HG02852 (cell line): Measurements from ENCODE around the gene FNBP1.
"Not testable (repeated sequence)": the region's sequence is repeated elsewhere in the genome, so short reads cannot be mapped to it uniquely, and the experiment has no call there.

Experiments used
- ATAC-seq: cut with Tn5 transposase; IDR thresholded peaks from one replicate; pipeline ENCODE4 v1.9.1; 2021; ENCODE audit warnings: mild to moderate bottlenecking, moderate library complexity; ENCODE audit not compliant: unreplicated experiment

The FNBP1 gene

GRCh38 chr9:130022566-130023143 is 20.3 kb downstream of the FNBP1 start:
- no peak for ATAC-seq

DNA sequence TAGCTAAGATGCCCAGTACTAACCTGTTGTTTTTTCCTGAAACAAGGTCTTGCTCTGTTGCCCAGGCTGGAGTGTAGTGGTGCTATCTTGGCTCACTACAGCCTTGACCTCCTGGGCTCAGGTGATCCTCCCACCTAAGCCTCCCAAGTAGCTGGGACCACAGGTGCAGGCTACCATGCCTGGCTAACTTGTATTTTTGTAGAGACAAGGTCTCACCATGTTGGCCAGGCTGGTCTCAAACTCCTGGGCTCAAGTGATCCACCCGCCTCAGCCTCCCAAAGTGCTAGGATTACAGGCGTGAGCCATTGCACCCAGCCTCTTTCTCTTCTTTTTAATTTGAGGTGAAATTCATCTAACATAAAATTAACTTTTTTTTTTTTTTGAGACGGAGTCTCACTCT is 21.1 kb downstream of the FNBP1 start:
- not testable (repeated sequence) for ATAC-seq

DNA sequence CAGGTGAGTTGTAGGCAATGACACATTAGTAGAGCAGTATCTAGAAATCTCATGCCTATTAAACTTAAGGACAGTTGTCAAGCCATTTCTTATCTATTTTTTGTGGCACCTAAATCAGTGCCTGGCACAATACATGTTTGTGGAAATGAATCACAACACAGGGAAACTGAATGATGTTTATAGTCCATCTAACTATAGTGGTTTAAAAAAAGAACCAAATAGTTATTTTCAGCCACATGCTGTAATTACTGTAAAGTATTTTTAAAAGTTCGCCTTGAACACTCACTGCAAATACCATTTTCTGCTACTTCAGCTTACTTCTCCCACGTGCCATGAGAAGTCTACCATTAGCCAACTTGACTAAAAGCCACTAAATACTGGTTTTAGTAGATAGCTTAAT is 21.9 kb downstream of the FNBP1 start:
- no peak for ATAC-seq

DNA sequence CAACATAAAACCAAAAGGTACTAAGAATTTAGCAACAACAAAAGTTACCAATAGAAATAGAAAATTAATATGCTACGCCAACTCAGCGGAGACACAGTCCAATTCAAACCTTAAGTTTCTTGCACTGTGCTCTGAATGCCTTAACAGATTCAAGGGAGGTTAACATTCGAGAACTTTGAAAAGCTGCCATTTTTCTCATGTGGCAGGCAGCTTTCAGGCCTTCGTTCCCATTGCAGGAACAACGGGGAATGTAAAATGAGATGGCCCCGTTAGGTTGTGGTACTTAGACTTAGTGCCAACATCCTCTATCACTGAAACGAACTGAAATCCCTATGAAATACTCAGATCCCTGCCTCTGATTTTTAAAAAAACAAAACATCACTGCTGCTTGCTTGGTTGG is 22.4 kb downstream of the FNBP1 start:
- no peak for ATAC-seq

DNA sequence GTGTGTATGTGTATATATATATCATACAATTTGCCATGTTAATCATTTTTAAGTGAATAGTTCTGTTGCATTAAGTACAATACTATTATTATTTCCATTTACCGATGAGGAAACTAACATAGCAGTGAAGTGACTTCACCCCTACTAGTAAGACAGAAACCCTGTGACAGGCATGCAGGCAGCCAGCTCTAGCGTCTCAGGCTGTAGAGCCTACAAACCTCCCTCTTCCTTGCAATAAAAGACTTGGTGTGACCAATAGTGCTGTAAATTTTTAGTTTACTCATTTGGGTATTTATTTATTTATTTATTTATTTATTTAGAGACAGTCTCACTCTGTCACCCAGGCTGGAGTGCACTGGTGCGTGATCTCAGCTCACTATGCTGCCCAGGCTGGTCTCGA is 24.7 kb downstream of the FNBP1 start:
- no peak for ATAC-seq

- not testable (repeated sequence) for ATAC-seq
Measured at GRCh38 chr9:130017510-130017909, 25.5 kb downstream of the FNBP1 start.

- ATAC-seq: no peak
Measured at GRCh38 chr9:130017076-130017475, 25.9 kb downstream of the FNBP1 start.

DNA sequence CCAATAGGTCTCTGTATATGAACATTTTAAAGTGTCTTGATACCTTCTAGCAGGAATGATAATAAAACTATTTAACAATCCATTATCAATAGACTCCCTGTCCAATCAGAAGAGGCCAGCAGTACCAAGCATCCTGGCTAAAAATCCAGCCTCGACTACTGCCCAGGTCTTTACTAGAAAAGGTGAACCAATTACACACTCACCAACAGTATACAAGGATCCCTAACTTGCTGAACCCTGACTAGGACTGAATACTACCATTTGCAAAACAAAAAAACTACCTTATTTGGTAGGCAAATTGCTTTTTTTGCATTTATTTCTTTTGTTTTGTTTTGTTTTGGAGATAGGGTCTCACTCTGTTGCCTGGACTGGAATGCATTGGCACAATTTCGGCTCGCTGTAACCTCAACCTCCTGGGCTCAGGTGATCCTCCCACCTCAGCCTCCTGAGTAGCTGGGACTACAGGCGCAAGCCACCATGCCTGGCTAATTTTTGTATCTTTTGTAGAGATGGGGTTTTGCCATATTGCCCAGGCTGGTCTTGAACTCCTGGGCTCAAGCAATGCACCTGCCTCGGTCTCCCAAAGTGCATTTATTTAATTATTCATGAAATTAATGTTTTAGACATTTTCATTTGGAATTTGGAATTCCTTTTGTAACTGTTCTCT is 27.5 kb downstream of the FNBP1 start:
- no peak for ATAC-seq

- ATAC-seq: no peak
Measured at GRCh38 chr9:130013326-130013725, 29.7 kb downstream of the FNBP1 start.

GRCh38 chr9:130010151-130010988 is 32.6 kb downstream of the FNBP1 start:
- ATAC-seq: no peak

GRCh38 chr9:130009546-130009945 is 33.4 kb downstream of the FNBP1 start:
- not testable (repeated sequence) for ATAC-seq

GRCh38 chr9:130008538-130008937 is 34.5 kb downstream of the FNBP1 start:
- no peak for ATAC-seq

GRCh38 chr9:130006952-130007351 is 36.0 kb downstream of the FNBP1 start:
- not testable (repeated sequence) for ATAC-seq

- ATAC-seq: no peak
Measured at GRCh38 chr9:130003943-130004552, 38.9 kb downstream of the FNBP1 start.

DNA sequence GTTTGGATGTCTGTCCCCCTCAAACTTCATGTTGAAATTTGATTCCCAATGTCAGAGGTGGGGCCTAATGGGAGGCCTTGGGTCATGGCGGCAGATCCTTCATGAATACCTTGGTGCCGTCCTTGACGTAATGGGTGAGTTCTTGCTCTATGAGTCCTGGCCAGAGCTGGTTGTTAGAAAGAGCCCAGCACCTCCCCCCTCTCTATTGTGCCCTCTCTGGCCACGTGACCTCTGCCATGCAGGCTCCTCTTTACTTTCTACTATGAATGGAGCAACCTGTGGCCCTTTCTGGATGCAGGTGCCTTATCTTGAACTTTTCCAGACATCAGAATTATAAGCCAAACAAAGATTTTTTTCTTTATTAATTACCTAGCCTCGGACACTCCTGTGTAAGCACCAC is 40.7 kb downstream of the FNBP1 start:
- no peak for ATAC-seq

DNA sequence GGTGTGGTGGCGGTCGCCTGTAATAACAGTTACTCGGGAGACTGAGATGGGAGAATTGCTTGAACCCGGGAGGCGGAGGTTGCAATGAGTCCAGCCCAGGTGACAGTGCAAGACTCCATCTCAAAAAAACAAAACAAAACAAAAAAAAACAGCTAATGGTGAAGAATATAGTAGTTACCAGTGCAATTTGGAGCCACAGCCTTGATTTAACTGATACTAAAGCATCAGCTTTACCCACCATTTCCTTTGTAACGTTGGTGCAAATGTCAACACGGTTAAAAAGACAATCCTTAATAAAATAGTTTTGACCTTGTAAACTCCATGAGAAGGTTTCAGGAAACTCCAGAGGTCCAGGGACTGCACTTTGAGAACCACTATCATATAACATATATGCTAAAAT is 41.8 kb downstream of the FNBP1 start:
- no peak for ATAC-seq

- no peak for ATAC-seq
Measured at GRCh38 chr9:129999141-129999510, 43.9 kb downstream of the FNBP1 start.

DNA sequence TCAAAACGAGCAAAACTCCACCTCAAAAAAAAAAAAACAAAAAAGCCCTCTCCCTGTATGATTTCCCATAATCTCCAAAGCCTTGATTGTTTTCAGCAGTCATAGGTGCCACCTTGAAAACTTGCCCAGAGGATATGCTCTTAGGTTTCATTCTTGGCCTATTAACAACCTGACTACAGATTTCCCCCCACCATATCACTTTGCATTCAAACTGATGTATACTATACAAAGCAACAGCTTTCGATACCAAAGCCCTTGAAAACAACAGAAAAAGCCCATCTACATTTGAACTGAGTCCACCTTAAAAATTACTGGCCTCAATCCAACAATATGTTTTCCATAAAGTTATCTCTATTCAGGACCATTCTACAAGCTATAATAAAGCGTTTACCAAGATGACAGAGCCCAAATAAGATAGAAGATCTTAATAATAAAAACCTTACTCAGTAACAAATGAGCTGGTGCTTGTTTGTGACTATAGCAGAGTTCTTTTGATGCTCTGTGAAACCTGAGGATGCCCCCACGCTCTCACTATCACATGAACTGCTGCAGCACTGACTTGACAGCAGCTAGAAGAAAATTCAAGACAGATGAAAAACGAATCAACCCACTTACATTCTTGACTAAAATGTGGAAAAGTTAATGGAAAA is 44.4 kb downstream of the FNBP1 start:
- no peak for ATAC-seq

DNA sequence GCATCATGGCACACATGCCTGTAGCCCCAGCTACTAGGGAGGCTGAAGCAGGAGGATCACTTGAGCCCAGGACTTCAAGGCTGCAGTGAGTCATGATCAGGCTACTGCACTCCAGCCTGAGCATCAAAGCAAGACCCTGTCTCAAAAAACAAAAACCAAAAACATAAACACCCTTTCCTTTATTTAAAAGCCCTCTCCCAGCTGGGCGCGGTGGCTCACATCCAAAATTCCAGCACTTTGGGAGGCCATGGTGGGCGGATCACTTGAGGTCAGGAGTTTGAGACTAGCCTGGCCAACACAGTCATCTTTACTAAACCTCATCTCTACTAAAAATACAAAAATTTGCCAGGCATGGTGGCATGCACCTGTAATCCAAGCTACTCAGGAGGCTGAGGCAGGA is 45.3 kb downstream of the FNBP1 start:
- ATAC-seq: not testable (repeated sequence)

DNA sequence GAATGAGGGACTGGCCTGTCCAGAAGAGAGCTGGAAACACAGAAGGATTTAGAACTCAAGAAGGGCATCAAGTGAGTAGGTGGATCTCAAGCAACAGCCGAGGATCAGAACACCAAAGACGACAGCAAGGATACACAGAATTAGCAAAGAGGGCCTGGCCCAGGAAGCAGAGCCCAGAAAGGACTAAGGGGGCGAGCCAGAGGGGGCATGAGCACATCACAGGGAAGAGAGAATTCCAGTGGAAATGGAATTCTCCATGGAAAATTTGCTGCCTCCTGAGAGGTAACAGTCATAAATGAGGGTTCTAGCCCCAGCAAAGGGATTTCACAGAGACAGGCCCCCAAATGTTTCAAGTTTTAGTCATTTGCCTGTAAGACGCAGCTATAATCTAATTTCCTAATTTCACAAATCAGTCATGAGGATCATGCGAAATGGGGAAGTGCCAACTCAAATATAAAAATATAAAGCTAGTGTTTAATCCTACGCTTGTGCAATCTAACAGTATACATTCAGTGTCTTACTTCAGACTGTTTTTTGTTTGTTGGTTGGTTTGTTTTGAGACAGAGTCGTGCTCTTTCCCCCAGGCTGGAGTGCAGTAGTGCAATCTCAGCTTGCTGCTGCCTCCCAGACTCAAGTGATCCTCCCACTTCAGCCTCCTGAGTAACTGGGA is 46.7 kb downstream of the FNBP1 start:
- no peak for ATAC-seq
